ENCODE measurements around the gene LGALS1. TPM values are rescaled to one million over a fixed set of nuclear protein-coding genes. Genes with fewer than 3 reads are reported as not detected.

Gene LGALS1
- total RNA-seq, 2 donors from 2014 or later: 83.3 to 222 TPM

DNA sequence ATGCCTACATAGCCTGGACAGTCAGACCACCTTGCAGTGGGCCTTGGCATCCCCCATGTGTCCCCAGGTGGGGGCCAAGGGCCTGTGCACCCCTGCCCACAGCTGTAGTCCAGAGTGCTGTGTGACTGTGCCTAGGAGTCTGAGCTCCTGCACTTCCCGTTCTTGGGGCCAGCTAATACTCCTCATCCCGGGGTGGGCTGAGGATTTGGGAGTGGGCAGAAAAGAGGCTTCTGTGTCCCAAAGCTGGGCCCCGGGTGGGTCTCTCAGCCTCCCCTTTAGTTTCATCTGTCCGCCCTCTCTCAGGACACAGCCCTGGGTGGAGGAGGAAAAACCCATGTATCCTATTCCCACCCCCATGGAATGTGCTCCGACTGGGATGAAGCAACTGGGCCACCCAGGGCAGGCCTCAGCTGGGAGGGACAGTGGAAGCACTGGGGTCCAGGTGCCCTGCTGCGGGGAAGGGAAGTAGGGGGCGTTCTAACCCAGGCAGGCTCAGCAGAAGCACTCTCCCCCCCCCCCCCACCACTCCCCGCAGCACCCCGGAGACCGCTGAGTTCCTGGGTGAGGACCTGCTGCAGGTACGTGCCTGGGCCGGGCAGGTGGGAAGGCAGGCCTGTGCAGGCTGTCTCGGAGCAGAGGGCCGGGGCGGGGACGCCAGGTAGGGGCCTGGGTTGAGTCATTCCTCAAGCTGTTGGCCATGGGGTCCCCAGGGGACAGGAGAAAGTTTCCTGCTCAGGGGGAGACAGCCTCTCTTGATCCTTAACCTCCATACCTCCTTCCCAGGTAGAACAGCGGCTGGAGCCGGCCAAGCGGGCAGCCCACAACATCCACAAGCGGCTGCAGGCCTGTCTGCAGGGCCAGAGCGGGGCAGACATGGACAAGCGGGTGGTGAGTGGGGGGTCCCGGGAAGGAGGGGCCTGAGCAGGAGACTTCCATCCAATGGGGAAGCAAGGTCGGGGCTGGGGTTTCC, 34.6 kb upstream of the LGALS1 start:
- peak overlapping the region; percentile 48 for H3K4me3 ChIP-seq
- peaks cover 12% of the 10 kb centered on the region for H3K36me3 ChIP-seq
- TF ChIP-seq, protein P1, sequence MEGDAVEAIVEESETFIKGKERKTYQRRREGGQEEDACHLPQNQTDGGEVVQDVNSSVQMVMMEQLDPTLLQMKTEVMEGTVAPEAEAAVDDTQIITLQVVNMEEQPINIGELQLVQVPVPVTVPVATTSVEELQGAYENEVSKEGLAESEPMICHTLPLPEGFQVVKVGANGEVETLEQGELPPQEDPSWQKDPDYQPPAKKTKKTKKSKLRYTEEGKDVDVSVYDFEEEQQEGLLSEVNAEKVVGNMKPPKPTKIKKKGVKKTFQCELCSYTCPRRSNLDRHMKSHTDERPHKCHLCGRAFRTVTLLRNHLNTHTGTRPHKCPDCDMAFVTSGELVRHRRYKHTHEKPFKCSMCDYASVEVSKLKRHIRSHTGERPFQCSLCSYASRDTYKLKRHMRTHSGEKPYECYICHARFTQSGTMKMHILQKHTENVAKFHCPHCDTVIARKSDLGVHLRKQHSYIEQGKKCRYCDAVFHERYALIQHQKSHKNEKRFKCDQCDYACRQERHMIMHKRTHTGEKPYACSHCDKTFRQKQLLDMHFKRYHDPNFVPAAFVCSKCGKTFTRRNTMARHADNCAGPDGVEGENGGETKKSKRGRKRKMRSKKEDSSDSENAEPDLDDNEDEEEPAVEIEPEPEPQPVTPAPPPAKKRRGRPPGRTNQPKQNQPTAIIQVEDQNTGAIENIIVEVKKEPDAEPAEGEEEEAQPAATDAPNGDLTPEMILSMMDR (IDR thresholded peaks at IDR 0.05): no peak
- peak overlapping the region; percentile 80 to 100 for H3K9ac ChIP-seq (ENCODE audit: low read depth in 2 of 2, low read length in 2 of 2)
- H3K9me3 ChIP-seq: no peaks in the 10 kb centered on the region
- H3K27ac ChIP-seq: peak overlapping the region; percentile 79
- H3K27me3 ChIP-seq: no peaks in the 10 kb centered on the region
- intact Hi-C loops (cut with DNase I): loop anchor here (5.0 to 10.0 kb wide), 2 partner anchors 41 to 154 kb away; no protein-coding TSS in a partner anchor
- peaks cover 35% of the 10 kb centered on the region for H3K4me1 ChIP-seq
- peak; percentile 61 for DNase-seq

DNA sequence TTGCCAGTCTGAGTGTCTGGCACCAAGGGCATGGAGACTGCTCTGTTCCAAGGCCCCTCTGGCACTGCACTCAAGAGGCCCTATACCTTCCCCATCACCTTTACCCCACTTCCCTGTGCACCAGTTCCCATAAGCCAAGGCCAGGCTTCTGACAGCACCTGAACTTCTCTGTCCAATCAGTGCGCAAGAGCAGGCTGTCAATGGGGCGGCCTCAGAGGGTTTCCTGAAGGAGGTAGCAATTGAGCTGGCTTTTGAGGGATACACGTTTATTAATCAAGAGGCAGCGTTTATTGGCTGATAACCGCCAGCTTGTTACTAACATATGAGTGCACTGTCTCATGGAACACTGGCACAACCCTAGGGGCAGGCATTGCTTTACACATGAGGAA, 33.9 kb upstream of the LGALS1 start:
- TF ChIP-seq, protein P1 (IDR thresholded peaks at IDR 0.05): no peak
- H3K9me3 ChIP-seq: no peaks in the 10 kb centered on the region
- H3K27ac ChIP-seq: peak overlapping the region; percentile 79
- H3K4me3 ChIP-seq: peak overlapping the region; percentile 48
- peaks cover 35% of the 10 kb centered on the region for H3K4me1 ChIP-seq
- no peaks in the 10 kb centered on the region for H3K27me3 ChIP-seq
- DNase-seq: peak; percentile 82
- peak overlapping the region; percentile 80 to 100 for H3K9ac ChIP-seq (ENCODE audit: low read depth in 2 of 2, low read length in 2 of 2)
- H3K36me3 ChIP-seq: peaks cover 12% of the 10 kb centered on the region
- intact Hi-C loops (cut with DNase I): loop anchor here (5.0 to 10.0 kb wide), 2 partner anchors 41 to 153 kb away; no protein-coding TSS in a partner anchor

DNA sequence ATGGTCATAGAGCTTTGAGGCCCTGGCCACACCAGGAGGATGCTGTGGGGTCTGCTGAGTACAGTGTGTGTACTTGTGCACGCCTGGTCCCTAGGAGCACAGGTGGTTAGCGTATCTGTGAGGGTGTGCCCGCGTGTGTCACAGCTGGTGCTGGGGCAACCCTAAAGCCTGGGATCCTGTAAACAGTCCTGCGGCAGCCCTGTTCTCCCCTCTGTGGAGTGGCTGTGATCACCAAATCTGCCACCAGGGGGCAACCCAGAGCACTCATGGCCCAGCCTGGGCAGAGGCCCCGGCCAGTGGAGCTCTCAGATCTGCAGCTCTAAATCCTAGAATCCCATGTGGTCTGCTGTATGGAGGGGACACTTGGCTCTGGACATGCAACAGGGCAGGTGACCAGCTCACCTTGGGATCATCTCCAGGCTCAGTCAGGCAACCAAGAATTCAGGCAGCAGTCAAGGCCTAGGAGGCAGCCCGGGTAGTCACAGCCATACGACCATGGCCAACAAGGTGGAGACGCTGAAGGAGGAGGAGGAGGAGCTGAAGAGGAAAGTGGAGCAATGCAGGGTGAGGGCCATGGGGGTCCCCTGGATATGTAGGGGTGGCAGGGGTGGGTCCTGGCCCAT, 32.1 kb upstream of the LGALS1 start:
- DNase-seq: peak; percentile 93
- Histone ChIP-seq H3K36me3 (peaks cover 12% of the 10 kb centered on the region), H3K9me3 (no peaks in the 10 kb centered on the region), H3K4me1 (peaks cover 17% of the 10 kb centered on the region), H3K9ac (ENCODE audit: low read depth in 2 of 2, low read length in 2 of 2) (peak overlapping the region in 1 of 2 donors; percentile 100), H3K27me3 (no peaks in the 10 kb centered on the region), H3K27ac (peak overlapping the region; percentile 79), H3K4me3 (no peak overlapping the region)
- TF ChIP-seq, protein P1 (IDR thresholded peaks at IDR 0.05): peak; percentile 94
- intact Hi-C loops (cut with DNase I): loop anchor here (5.0 to 10.0 kb wide), 2 partner anchors 39 to 151 kb away; no protein-coding TSS in a partner anchor

DNA sequence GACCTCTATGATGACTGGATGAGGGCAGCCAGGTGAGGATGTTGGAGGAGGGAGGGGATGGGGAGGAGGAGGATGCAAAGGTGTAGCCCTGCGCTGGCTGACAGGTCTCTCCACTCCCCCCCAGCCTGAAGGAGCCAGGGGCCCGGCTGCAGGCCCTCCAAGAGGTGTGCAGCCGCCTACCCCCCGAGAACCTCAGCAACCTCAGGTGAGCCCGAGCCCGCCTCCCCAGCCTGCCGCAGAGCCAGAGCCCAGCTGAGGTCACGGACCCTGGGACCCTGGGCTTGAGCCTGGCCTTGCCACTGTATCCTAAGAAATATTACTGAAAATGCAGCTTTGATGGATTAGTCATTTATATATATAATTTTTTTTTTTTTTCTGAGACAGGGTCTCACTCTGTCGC, 28.1 kb upstream of the LGALS1 start:
- no peak overlapping the region for H3K27ac ChIP-seq
- H3K4me3 ChIP-seq: no peak overlapping the region
- TF ChIP-seq, protein P1 (IDR thresholded peaks at IDR 0.05): no peak
- DNase-seq: no peak
- H3K27me3 ChIP-seq: no peaks in the 10 kb centered on the region
- H3K9ac ChIP-seq (ENCODE audit: low read depth in 2 of 2, low read length in 2 of 2): no peak overlapping the region
- no peaks in the 10 kb centered on the region for H3K9me3 ChIP-seq
- peaks cover 9% of the 10 kb centered on the region for H3K4me1 ChIP-seq
- H3K36me3 ChIP-seq: peaks cover 22% of the 10 kb centered on the region
- intact Hi-C loops (cut with DNase I): loop anchor here (10.0 kb wide), 1 partner anchor 147 kb away; no protein-coding TSS in a partner anchor

DNA sequence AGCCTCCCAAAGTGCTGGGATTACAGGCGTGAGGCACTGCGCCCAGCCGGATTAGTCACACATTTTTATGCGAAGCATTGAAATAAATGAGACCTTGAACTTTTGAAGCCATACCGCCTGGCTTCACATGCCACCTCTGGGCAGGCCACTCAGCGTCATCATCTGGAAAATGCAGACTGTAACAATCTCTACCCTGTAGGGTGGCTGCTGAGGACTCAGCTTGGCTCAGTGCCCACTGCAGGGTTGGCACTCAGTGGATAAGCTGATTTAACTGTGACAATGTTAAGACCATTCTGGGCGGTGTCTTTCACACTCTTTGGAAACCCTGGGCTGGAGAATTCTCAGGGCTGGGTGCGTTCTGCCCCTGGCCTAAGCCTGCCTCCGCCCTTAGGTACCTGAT, 27.5 kb upstream of the LGALS1 start:
- Histone ChIP-seq H3K4me3 (no peak overlapping the region), H3K4me1 (peaks cover 2% of the 10 kb centered on the region), H3K9ac (ENCODE audit: low read depth in 2 of 2, low read length in 2 of 2) (peak overlapping the region in 1 of 2 donors; percentile 40), H3K9me3 (no peaks in the 10 kb centered on the region), H3K36me3 (peaks cover 22% of the 10 kb centered on the region), H3K27ac (no peak overlapping the region), H3K27me3 (no peaks in the 10 kb centered on the region)
- DNase-seq: peak; percentile 61
- TF ChIP-seq, protein P1 (IDR thresholded peaks at IDR 0.05): no peak
- intact Hi-C loops (cut with DNase I): loop anchor here (10.0 kb wide), 1 partner anchor 147 kb away; no protein-coding TSS in a partner anchor

All from colonic mucosa (tissue), 4 donors.